Stomach smooth muscle (tissue), 2 donors: ENCODE results near the gene GPS2.

Source experiments
- H3K27ac ChIP-seq: one replicate; pipeline ENCODE4 v1.7.0; 2013; ENCODE audit warnings: mild to moderate bottlenecking, low read length, inconsistent platforms
- H3K27me3 ChIP-seq, 2 donors: one replicate each; pipeline ENCODE4 v1.7.0; 2013; ENCODE audit warnings: low read length in 2 of 2; ENCODE audit not compliant: insufficient read depth in 2 of 2, control insufficient read depth in 1 of 2
- H3K36me3 ChIP-seq, 2 donors: one replicate each; pipeline ENCODE4 v1.7.0; 2013; ENCODE audit warnings: low read length in 2 of 2; ENCODE audit not compliant: control insufficient read depth in 2 of 2, insufficient read depth in 2 of 2
- H3K4me1 ChIP-seq: one replicate; pipeline ENCODE4 v1.7.0; 2013; ENCODE audit warnings: low read length; ENCODE audit not compliant: control insufficient read depth, insufficient read depth
- H3K4me3 ChIP-seq, 2 donors: one replicate each; pipeline ENCODE4 v1.7.0; 2013; ENCODE audit warnings: low read length in 2 of 2
- H3K9ac ChIP-seq, 2 donors: one replicate each; pipeline ENCODE4 v1.7.0; 2013; ENCODE audit warnings: low read length in 2 of 2, mild to moderate bottlenecking in 1 of 2
- H3K9me3 ChIP-seq, 2 donors: one replicate each; pipeline ENCODE4 v1.7.0; 2013; ENCODE audit warnings: low read length in 2 of 2; ENCODE audit not compliant: control insufficient read depth in 2 of 2
- donor health status: healthy.
- donor health status: Pancreatic carcinoma.

The GPS2 gene

DNA sequence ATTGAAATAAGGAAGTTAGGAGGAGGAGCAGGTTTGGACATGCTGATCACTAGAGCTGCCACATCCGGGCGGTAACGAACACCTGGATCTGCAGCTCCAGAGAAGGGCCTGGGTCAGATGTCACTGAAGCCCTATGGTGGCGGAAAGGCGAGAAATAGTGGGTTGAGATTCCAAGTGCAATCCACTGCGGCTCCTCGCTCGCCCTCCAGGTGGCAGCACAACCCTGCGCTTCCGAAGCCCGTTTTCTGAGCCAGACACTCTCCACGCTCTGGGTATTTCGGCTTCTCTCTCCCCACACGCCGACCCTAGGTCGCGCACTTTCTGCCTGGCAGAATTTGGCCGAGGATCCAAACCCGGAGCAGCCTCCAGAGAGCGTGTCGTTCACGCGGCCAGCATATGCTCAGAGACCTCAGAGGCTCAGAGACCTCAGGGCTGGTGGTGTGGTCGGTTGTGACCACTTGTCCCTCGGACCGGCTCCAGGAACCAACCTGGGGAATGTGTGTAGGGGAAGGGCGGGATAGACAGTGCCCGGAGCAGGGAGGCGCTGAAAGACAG lies 34.6 kb downstream of the GPS2 start:
- Histone ChIP-seq H3K9me3 (no peaks in the 10 kb centered on the region), H3K36me3 (peaks cover 17 to 20% of the 10 kb centered on the region in 2 donors), H3K27ac (peak overlapping the region; percentile 93), H3K4me1 (peaks cover 49% of the 10 kb centered on the region), H3K9ac (peak overlapping the region; percentile 68 to 71), H3K27me3 (no peaks in the 10 kb centered on the region), H3K4me3 (peak overlapping the region; percentile 71 to 84)

- Histone ChIP-seq H3K9me3 (no peaks in the 10 kb centered on the region), H3K4me3 (no peak overlapping the region), H3K36me3 (peaks cover 5 to 8% of the 10 kb centered on the region in 2 donors), H3K27me3 (no peaks in the 10 kb centered on the region), H3K27ac (no peak overlapping the region), H3K9ac (no peak overlapping the region), H3K4me1 (peaks cover 38% of the 10 kb centered on the region)
Measured at GRCh38 chr17:7279448-7279847, 35.7 kb downstream of the GPS2 start.

GRCh38 chr17:7266784-7267183 lies 48.4 kb downstream of the GPS2 start:
- Histone ChIP-seq H3K4me1 (peaks cover 10% of the 10 kb centered on the region), H3K9me3 (no peaks in the 10 kb centered on the region), H3K27ac (no peak overlapping the region), H3K27me3 (peaks cover 20 to 24% of the 10 kb centered on the region in 2 donors), H3K4me3 (no peak overlapping the region), H3K9ac (no peak overlapping the region), H3K36me3 (no peaks in the 10 kb centered on the region)

GRCh38 chr17:7263801-7264078 lies 51.4 kb downstream of the GPS2 start:
- Histone ChIP-seq H3K9me3 (no peaks in the 10 kb centered on the region), H3K27me3 (peaks cover 37% of the 10 kb centered on the region in 2 donors), H3K27ac (no peak overlapping the region), H3K4me1 (peaks cover 18% of the 10 kb centered on the region), H3K9ac (no peak overlapping the region), H3K4me3 (no peak overlapping the region), H3K36me3 (peaks cover 7 to 9% of the 10 kb centered on the region in 2 donors)

DNA sequence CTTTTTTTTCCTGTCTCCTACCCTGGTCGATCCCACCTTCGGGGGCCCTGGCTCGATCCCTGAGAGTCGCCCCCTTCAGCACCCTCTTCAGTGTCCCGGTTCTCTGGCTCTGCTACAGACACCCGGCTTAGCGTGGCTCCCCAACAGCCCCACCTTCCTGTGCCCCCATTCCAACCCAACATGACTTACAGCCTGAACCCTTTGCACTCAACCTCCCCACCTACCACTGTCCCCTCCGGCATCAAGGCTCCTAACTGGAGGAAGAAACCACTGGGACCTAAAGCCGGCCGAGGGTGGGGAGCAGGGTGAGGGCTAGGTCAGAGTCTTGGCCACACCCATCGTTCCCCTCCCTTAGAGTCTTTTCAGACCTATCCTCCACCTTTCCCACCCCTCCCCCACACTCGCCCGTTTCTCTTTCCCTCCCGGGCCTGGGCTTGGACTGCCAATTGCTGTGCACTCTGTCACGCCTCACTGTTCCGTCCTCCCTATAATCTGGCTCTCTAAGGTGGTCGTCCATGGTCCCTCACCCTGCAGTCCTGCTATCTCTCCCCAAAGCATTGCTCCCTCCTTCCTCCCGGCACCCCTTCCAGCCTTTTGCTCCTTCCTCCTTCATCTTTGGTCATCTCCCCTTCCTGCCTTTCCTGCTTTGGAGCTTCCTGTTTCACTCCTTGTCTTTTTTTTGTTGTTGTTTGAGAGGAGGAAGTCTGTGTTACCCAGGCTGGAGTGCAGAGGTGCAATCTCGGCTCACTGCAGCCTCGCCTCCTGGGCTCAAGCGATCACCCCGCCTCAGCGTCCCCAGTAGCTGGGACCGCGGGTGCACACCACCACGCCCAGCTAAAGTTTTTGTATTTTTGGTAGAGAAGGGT lies 52.0 kb downstream of the GPS2 start:
- Histone ChIP-seq H3K27me3 (peaks cover 37% of the 10 kb centered on the region in 2 donors), H3K4me3 (peak overlapping the region in 1 of 2 donors; percentile 29), H3K9me3 (no peaks in the 10 kb centered on the region), H3K36me3 (peaks cover 12 to 13% of the 10 kb centered on the region in 2 donors), H3K27ac (no peak overlapping the region), H3K4me1 (peaks cover 18% of the 10 kb centered on the region), H3K9ac (no peak overlapping the region)
